H1 (cell line): ENCODE data around the gene PTPRT. TPM values are rescaled to one million over a fixed set of nuclear protein-coding genes. Genes with fewer than 3 reads are reported as not detected.

Experiments used
- JUN ChIP-seq: IDR thresholded peaks from 2 replicates; pipeline ENCODE4 v1.6.1; 2011; ENCODE audit warnings: low read depth, mild to moderate bottlenecking, improper control_type of control experiment, low read length
- polyA plus RNA-seq, 7 experiments: library from polyadenylated mRNA; depleted of rRNA in 3 of 7; stranded (reverse) in 5 of 7; unstranded in 2 of 7; fragments of >200 nt in 5 of 7; fragments of 200-250 nt in 2 of 7; gene quantifications; 1 replicate in 5 of 7; 2 replicates in 1 of 7; 4 replicates in 1 of 7; pipeline versions ENCODE4 v1.2.1 to v1.2.3, GENCODE V29; 2011 to 2013; ENCODE audit warnings: missing spikeins in 2 of 7, mixed read lengths in 2 of 7
- total RNA-seq: library from RNA; stranded (reverse); fragmentation: NEBNext Ultra II Directional; extraction: Animal tissue kit (Norgen Biotek cat#: 25700); gene quantifications from 2 replicates; pipeline ENCODE4 v1.2.1, GENCODE V29; 2021

The PTPRT gene
- total and polyA plus RNA-seq, 2 of the 8 experiments (the other 6 are each of a cell fraction or from before 2014, with no cell fraction given) = 0.33 to 1.8 TPM

DNA sequence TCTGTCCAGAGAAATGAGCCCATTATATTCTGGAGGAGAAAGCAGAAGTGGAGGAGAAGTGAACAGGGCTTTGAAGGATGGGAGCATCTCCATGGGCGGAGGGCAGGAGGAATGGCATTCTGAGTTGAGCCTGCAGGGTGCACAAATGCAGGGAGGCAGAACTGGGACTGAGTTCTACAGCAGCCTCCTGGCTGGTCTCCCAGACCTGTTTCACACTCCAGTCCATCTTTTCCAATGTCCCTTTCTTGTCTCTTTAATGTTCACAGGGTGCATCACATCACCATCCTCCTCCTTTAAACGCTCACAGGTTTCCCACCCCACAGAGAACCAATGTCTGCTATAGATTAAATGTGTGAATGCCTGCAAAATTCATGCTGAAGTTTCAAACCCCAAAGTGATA, 302.9 kb downstream of the PTPRT start (continued):
- TF ChIP-seq JUN = no peak
- TF ChIP-seq, all 59 proteins: peak for 0
